K562 (cell line): Measurements from ENCODE around the gene KRTAP4-8. TPM values are rescaled to one million over a fixed set of nuclear protein-coding genes. Genes with fewer than 3 reads are reported as not detected.

Experiments used
- ARHGAP35 ChIP-seq: fragments of 450-650 bp; IDR thresholded peaks from 2 replicates; pipeline ENCODE4 v1.6.1; 2018; ENCODE audit not compliant: partially characterized antibody
- ELF1 ChIP-seq: fragments of 200-800 bp; sonication (Bioruptor generic); IDR thresholded peaks from 2 replicates; pipeline ENCODE4 v1.6.1; 2016; ENCODE audit warnings: missing genetic modification characterization, missing compliant biosample characterization
- KLF1 ChIP-seq: fragments of 450-650 bp; IDR thresholded peaks from 2 replicates; pipeline ENCODE4 v1.6.1; 2016; ENCODE audit warnings: missing genetic modification characterization, missing compliant biosample characterization
- L3MBTL2 ChIP-seq: fragments of 450-650 bp; IDR thresholded peaks from 2 replicates; pipeline ENCODE4 v1.6.1; 2016; ENCODE audit warnings: mild to moderate bottlenecking, moderate library complexity
- ZEB2 ChIP-seq: fragments of 450-650 bp; IDR thresholded peaks from 2 replicates; pipeline ENCODE4 v1.6.1; 2016
- polyA plus RNA-seq, 8 experiments: library from polyadenylated mRNA; depleted of rRNA in 4 of 8; stranded (reverse) in 5 of 8; unstranded in 3 of 8; fragments of >200 nt; fragmentation: Nextera tagmentation in 2 of 8; fragmentation: Illumina TruSeq in 1 of 8; extraction: Ambion mirVana in 2 of 8; extraction: Trizol in 1 of 8; gene quantifications; 2 replicates each; pipeline versions ENCODE4 v1.2.1 to v1.2.3, GENCODE V29; 2011 to 2014; ENCODE audit warnings: inconsistent platforms in 1 of 8, missing spikeins in 1 of 8
- total RNA-seq, 7 experiments: library from RNA; depleted of rRNA in 6 of 7; stranded (reverse); fragments of >200 nt in 6 of 7; fragmentation: Illumina TruSeq in 2 of 7; extraction: Trizol in 2 of 7; gene quantifications; 2 replicates each; pipeline versions ENCODE4 v1.2.1 to v1.2.3, GENCODE V29; 2011 to 2021; ENCODE audit warnings: low replicate concordance in 1 of 7
- TF ChIP-seq, protein P1 (sequence below): fragments of 200-600 bp; sonication (generic); IDR thresholded peaks from one replicate; pipeline ENCODE4 v1.6.1; 2012; ENCODE audit warnings: mild to moderate bottlenecking, low read depth, low read length, inconsistent platforms
- TF ChIP-seq, protein P2 (sequence below), 2 experiments: fragments of 450-650 bp; IDR thresholded peaks; 2 replicates each; pipeline ENCODE4 v1.6.1; 2016; ENCODE audit warnings: mild to moderate bottlenecking in 2 of 2, borderline replicate concordance in 1 of 2, low read depth in 1 of 2, moderate library complexity in 1 of 2

Gene KRTAP4-8
- total and polyA plus RNA-seq, 9 of the 15 experiments (the other 6 are each of a cell fraction or from before 2014, with no cell fraction given) = not detected

DNA sequence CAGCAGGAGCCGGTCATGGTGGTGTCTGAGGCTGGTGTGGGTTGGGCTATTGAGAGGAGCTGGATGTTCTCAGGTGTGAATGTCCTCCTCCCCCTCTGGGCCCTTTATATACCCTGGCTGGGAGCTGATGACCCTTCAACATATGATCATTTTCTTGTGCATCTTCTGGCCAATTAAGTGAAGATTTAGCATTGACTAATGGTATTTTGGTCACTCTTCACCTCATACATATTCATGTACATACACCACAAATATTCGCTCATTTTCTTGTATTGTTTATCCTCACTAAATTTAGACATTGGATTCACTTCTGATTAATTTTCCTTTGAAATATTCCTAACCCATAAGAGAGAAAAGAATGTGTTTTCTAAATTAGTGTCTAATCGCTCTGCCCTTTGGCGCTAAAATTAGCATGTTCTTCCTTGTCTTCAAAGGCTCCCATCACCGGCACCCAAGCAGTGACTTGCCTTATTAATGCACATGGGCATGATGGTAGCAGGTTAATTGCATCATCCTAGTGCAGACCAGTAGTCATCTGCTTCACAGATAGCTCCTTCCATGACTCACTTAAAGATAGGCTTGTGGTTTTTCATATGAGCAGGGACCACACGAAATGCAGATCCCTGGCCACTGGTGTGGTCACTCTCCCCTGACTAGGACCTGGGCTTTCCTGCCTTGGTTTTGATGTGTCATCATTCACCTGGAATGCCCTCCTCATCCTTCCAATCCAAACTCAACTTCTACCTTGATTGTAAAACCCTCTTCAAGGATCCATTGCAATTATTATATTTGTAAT lies 31.9 kb downstream of the KRTAP4-8 start, which contains the start of gene KRTAP2-4 (continued):
- TF ChIP-seq, protein P1, sequence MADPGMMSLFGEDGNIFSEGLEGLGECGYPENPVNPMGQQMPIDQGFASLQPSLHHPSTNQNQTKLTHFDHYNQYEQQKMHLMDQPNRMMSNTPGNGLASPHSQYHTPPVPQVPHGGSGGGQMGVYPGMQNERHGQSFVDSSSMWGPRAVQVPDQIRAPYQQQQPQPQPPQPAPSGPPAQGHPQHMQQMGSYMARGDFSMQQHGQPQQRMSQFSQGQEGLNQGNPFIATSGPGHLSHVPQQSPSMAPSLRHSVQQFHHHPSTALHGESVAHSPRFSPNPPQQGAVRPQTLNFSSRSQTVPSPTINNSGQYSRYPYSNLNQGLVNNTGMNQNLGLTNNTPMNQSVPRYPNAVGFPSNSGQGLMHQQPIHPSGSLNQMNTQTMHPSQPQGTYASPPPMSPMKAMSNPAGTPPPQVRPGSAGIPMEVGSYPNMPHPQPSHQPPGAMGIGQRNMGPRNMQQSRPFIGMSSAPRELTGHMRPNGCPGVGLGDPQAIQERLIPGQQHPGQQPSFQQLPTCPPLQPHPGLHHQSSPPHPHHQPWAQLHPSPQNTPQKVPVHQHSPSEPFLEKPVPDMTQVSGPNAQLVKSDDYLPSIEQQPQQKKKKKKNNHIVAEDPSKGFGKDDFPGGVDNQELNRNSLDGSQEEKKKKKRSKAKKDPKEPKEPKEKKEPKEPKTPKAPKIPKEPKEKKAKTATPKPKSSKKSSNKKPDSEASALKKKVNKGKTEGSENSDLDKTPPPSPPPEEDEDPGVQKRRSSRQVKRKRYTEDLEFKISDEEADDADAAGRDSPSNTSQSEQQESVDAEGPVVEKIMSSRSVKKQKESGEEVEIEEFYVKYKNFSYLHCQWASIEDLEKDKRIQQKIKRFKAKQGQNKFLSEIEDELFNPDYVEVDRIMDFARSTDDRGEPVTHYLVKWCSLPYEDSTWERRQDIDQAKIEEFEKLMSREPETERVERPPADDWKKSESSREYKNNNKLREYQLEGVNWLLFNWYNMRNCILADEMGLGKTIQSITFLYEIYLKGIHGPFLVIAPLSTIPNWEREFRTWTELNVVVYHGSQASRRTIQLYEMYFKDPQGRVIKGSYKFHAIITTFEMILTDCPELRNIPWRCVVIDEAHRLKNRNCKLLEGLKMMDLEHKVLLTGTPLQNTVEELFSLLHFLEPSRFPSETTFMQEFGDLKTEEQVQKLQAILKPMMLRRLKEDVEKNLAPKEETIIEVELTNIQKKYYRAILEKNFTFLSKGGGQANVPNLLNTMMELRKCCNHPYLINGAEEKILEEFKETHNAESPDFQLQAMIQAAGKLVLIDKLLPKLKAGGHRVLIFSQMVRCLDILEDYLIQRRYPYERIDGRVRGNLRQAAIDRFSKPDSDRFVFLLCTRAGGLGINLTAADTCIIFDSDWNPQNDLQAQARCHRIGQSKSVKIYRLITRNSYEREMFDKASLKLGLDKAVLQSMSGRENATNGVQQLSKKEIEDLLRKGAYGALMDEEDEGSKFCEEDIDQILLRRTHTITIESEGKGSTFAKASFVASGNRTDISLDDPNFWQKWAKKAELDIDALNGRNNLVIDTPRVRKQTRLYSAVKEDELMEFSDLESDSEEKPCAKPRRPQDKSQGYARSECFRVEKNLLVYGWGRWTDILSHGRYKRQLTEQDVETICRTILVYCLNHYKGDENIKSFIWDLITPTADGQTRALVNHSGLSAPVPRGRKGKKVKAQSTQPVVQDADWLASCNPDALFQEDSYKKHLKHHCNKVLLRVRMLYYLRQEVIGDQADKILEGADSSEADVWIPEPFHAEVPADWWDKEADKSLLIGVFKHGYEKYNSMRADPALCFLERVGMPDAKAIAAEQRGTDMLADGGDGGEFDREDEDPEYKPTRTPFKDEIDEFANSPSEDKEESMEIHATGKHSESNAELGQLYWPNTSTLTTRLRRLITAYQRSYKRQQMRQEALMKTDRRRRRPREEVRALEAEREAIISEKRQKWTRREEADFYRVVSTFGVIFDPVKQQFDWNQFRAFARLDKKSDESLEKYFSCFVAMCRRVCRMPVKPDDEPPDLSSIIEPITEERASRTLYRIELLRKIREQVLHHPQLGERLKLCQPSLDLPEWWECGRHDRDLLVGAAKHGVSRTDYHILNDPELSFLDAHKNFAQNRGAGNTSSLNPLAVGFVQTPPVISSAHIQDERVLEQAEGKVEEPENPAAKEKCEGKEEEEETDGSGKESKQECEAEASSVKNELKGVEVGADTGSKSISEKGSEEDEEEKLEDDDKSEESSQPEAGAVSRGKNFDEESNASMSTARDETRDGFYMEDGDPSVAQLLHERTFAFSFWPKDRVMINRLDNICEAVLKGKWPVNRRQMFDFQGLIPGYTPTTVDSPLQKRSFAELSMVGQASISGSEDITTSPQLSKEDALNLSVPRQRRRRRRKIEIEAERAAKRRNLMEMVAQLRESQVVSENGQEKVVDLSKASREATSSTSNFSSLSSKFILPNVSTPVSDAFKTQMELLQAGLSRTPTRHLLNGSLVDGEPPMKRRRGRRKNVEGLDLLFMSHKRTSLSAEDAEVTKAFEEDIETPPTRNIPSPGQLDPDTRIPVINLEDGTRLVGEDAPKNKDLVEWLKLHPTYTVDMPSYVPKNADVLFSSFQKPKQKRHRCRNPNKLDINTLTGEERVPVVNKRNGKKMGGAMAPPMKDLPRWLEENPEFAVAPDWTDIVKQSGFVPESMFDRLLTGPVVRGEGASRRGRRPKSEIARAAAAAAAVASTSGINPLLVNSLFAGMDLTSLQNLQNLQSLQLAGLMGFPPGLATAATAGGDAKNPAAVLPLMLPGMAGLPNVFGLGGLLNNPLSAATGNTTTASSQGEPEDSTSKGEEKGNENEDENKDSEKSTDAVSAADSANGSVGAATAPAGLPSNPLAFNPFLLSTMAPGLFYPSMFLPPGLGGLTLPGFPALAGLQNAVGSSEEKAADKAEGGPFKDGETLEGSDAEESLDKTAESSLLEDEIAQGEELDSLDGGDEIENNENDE = no peak
- TF ChIP-seq ARHGAP35 (no peak), KLF1 (tag) (no peak), ZEB2 (peak; percentile 81), L3MBTL2 (peak; percentile 99), ELF1 (tag) (no peak)
- TF ChIP-seq, protein P2, sequence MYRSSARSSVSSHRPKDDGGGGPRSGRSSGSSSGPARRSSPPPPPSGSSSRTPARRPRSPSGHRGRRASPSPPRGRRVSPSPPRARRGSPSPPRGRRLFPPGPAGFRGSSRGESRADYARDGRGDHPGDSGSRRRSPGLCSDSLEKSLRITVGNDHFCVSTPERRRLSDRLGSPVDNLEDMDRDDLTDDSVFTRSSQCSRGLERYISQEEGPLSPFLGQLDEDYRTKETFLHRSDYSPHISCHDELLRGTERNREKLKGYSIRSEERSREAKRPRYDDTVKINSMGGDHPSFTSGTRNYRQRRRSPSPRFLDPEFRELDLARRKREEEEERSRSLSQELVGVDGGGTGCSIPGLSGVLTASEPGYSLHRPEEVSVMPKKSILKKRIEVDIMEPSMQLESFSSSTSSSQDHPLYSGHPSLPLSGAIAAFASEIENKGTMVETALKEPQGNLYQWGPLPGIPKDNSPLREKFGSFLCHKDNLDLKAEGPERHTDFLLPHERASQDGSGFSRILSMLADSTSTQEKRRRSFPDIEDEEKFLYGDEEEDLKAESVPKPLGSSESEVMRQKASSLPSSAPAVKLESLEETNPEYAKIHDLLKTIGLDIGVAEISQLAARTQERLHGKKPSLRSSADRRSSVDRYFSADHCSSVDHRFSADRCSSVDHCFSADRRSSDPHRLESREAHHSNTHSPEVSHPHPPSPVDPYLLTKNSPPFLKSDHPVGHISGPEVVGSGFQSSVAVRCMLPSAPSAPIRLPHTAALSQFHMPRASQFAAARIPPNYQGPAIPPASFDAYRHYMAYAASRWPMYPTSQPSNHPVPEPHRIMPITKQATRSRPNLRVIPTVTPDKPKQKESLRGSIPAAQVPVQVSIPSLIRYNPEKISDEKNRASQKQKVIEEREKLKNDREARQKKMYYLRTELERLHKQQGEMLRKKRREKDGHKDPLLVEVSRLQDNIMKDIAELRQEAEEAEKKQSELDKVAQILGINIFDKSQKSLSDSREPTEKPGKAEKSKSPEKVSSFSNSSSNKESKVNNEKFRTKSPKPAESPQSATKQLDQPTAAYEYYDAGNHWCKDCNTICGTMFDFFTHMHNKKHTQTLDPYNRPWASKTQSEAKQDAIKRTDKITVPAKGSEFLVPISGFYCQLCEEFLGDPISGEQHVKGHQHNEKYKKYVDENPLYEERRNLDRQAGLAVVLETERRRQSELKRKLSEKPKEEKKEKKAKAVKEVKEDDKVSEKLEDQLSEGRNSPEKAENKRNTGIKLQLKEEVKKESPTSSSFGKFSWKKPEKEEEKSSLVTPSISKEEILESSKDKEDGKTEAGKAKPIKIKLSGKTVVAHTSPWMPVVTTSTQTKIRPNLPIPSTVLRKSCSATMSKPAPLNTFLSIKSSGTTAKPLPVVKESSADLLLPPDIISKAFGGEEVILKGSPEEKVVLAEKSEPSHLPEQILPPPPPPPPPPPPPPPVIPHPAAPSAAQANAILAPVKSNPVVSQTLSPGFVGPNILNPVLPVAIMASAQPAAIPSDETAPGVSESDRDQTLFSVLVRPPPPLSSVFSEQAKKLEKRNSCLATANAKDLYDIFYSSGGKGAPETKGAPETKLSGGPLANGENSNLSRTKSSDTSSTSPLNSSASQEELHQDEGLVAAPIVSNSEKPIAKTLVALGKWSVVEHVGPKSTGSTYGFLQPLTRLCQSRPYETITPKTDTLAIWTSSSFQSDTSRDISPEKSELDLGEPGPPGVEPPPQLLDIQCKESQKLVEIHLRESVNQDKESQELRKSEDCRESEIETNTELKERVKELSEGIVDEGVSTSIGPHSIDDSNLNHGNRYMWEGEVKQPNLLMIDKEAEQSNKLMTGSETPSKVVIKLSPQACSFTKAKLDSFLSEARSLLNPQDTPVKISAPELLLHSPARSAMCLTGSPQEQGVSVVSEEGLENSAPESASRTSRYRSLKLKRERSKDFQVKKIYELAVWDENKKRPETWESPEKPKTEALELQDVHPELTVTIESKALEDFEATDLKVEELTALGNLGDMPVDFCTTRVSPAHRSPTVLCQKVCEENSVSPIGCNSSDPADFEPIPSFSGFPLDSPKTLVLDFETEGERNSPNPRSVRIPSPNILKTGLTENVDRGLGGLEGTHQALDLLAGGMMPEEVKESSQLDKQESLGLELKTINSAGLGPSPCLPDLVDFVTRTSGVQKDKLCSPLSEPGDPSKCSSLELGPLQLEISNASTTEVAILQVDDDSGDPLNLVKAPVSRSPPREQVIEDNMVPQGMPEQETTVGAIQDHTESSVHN (IDR thresholded peaks at IDR 0.05; ENCODE audit: borderline replicate concordance in 1 of 2, low read depth in 1 of 2) = peak in 1 of 2 experiments; percentile 95; a peak in 2 of 4 replicates
